Measurements from ENCODE around the gene MAP3K10. TPM values are rescaled to one million over a fixed set of nuclear protein-coding genes. Genes with fewer than 3 reads are reported as not detected.

MAP3K10 gene
- total and polyA plus RNA-seq, 2 of the 4 experiments (the other 2 are of a cell fraction) = 1.8 to 5.5 TPM

- TF ChIP-seq POLR2A (IDR thresholded peaks at IDR 0.05; ENCODE audit: low read depth, low read length) = no peak
- no peak for TF ChIP-seq ELK1 (IDR thresholded peaks at IDR 0.05; ENCODE audit: borderline replicate concordance, low read depth, low read length)
- no peak for TF ChIP-seq MAFK (IDR thresholded peaks at IDR 0.05; ENCODE audit: low read depth, low read length)
- TF ChIP-seq CTCF (conservative IDR thresholded peaks at IDR 0.05; ENCODE audit: low read depth, low read length) = no peak
- no peak for TF ChIP-seq NFE2L2 (IDR thresholded peaks at IDR 0.05; ENCODE audit: low read depth, low read length)
- no peak for TF ChIP-seq CEBPB (IDR thresholded peaks at IDR 0.05; ENCODE audit: low read depth, low read length)
- TF ChIP-seq RCOR1 (IDR thresholded peaks at IDR 0.05; ENCODE audit: insufficient replicate concordance, low read length) = no peak
- TF ChIP-seq RAD21 (IDR thresholded peaks at IDR 0.05; ENCODE audit: low read length) = no peak
- TF ChIP-seq MAZ (IDR thresholded peaks at IDR 0.05; ENCODE audit: borderline replicate concordance, low read depth, low read length) = no peak
- TF ChIP-seq USF2 (IDR thresholded peaks at IDR 0.05; ENCODE audit: low read depth, low read length) = no peak
- TF ChIP-seq SMC3 (IDR thresholded peaks at IDR 0.05; ENCODE audit: low read depth, low read length) = no peak
- TF ChIP-seq FOS (IDR thresholded peaks at IDR 0.05; ENCODE audit: low read depth, low read length) = no peak
- TF ChIP-seq BHLHE40 (IDR thresholded peaks at IDR 0.05; ENCODE audit: low read depth, low read length) = no peak
- TF ChIP-seq CHD1 (IDR thresholded peaks at IDR 0.05; ENCODE audit: low read depth, low read length) = no peak
- no peak for TF ChIP-seq MXI1 (IDR thresholded peaks at IDR 0.05; ENCODE audit: borderline replicate concordance, low read depth, low read length)
- Histone ChIP-seq H3K18ac (ENCODE audit: low read depth, low read length) (no peak overlapping the region), H3K9me1 (ENCODE audit: insufficient read depth, low read length) (no peaks in the 10 kb centered on the region), H4K91ac (ENCODE audit: insufficient read depth, low read depth, low read length) (no peak overlapping the region), H3K4ac (ENCODE audit: low read depth, low read length) (no peak overlapping the region), H3K4me2 (ENCODE audit: low read depth, low read length) (no peak overlapping the region), H3K23ac (ENCODE audit: low read depth, low read length) (no peak overlapping the region), H2BK15ac (ENCODE audit: low read depth, low read length) (no peak overlapping the region), H3K56ac (ENCODE audit: extremely low read depth, insufficient read depth, low read length) (no peak overlapping the region), H4K8ac (ENCODE audit: low read depth in 2 of 2, low read length in 2 of 2) (no peak overlapping the region), H3K36me3 (ENCODE audit: control insufficient read depth, insufficient read depth, low read length) (no peaks in the 10 kb centered on the region), H3K4me1 (ENCODE audit: control insufficient read depth, insufficient read depth, low read length) (no peaks in the 10 kb centered on the region), H2AFZ (replicated peaks; ENCODE audit: low read length, poor library complexity) (no peak overlapping the region), H3K14ac (replicated peaks; ENCODE audit: low read depth, low read length) (no peak overlapping the region), H3K27me3 (ENCODE audit: control insufficient read depth, insufficient read depth, low read length) (no peaks in the 10 kb centered on the region), H4K5ac (ENCODE audit: low read depth, low read length) (no peak overlapping the region), H2BK120ac (ENCODE audit: low read depth, low read length) (no peak overlapping the region), H4K20me1 (ENCODE audit: insufficient read depth, low read length) (no peaks in the 10 kb centered on the region), H3K9ac (ENCODE audit: low read depth, low read length) (no peak overlapping the region), H2BK5ac (ENCODE audit: low read depth, low read length, poor library complexity, severe bottlenecking) (no peak overlapping the region), H2AK5ac (ENCODE audit: low read depth, low read length) (no peak overlapping the region), H3K4me3 (ENCODE audit: insufficient read depth, low read depth, low read length) (no peak overlapping the region), H3K9me3 (ENCODE audit: control insufficient read depth, insufficient read depth, low read length) (no peaks in the 10 kb centered on the region), H3K27ac (ENCODE audit: insufficient read depth, low read length) (no peak overlapping the region), H2BK20ac (ENCODE audit: low read depth, low read length) (no peak overlapping the region), H3K79me1 (ENCODE audit: low read depth in 1 of 2, low read length in 2 of 2) (no peaks in the 10 kb centered on the region), H2AK9ac (replicated peaks; ENCODE audit: low read depth, low read length, poor library complexity) (no peak overlapping the region)
- POLR2A ChIA-PET (ENCODE audit: unreplicated experiment) = no interaction called here
- DNase-seq = no peak
- WGBS, 2 experiments (ENCODE audit: extremely low coverage in 2 of 2, insufficient read length in 1 of 2) = 73% methylated on average over 3 of the region's 5 CpGs; no CpG with 5 or more reads in 1 of the 2 experiments
- in situ Hi-C loops (cut with MboI; ENCODE audit: low sequenced_read_pairs) = no loop called here
- CTCF ChIA-PET = interaction anchor here (0.5 kb wide), 1 partner anchor 14 kb away, joined by 3 read pairs; no protein-coding TSS in a partner anchor
- no peak for ATAC-seq (ENCODE audit: low read depth)
- dilution Hi-C loops (cut with HindIII; ENCODE audit: low sequenced_read_pairs, unreplicated experiment) = no loop called here
- no TSS peak for BruUV-seq (replicated peaks)
- intact Hi-C loops (cut with micrococcal nuclease) = no loop called here
Observed at GRCh38 chr19:40177286-40178070, 13.7 kb upstream of the MAP3K10 start.
